GM23338 (cell line): ENCODE measurements around the gene GPR108. TPM values are rescaled to one million over a fixed set of nuclear protein-coding genes. Genes with fewer than 3 reads are reported as not detected.

Source experiments
- ATAC-seq: fragments of 200-7000 bp; cut with Tn5 transposase; 3 replicates; pipeline ENCODE4 v1.9.1; 2020
- DNase-seq: peaks from one replicate; pipeline ENCODE4 v3.0.0-alpha.2; 2015; ENCODE audit warnings: low spot score
- H2AFZ ChIP-seq: fragments of 200-600 bp; sonication (generic); 2 replicates; pipeline ENCODE4 v1.8.0; 2016; ENCODE audit warnings: antibody characterized with exemption, mild to moderate bottlenecking, moderate library complexity
- H3F3A ChIP-seq: fragments of 200-600 bp; sonication (generic); replicated peaks from 2 replicates; pipeline ENCODE4 v1.8.0; 2017; ENCODE audit warnings: antibody characterized with exemption, mixed run types, low read depth
- H3K27ac ChIP-seq: fragments of 200-600 bp; sonication (generic); 2 replicates; pipeline ENCODE4 v1.6.1; 2016; ENCODE audit warnings: low read depth
- H3K27me3 ChIP-seq: fragments of 200-600 bp; sonication (generic); 2 replicates; pipeline ENCODE4 v1.8.0; 2016; ENCODE audit warnings: mild to moderate bottlenecking, mixed run types, moderate library complexity; ENCODE audit not compliant: insufficient read depth
- H3K36me3 ChIP-seq: fragments of 200-600 bp; sonication (generic); 2 replicates; pipeline ENCODE4 v1.8.0; 2016; ENCODE audit warnings: mild to moderate bottlenecking; ENCODE audit not compliant: insufficient read depth
- H3K4me1 ChIP-seq: fragments of 200-600 bp; sonication (generic); 2 replicates; pipeline ENCODE4 v1.8.0; 2016; ENCODE audit warnings: mild to moderate bottlenecking, moderate library complexity; ENCODE audit not compliant: insufficient read depth
- H3K4me2 ChIP-seq: fragments of 200-600 bp; sonication (generic); 2 replicates; pipeline ENCODE4 v1.7.1; 2017; ENCODE audit warnings: mixed run types
- H3K4me3 ChIP-seq: fragments of 200-600 bp; sonication (generic); 2 replicates; pipeline ENCODE4 v1.6.1; 2016; ENCODE audit warnings: mixed run types
- H3K79me2 ChIP-seq: fragments of 200-600 bp; sonication (generic); replicated peaks from 2 replicates; pipeline ENCODE4 v1.8.0; 2017; ENCODE audit warnings: mild to moderate bottlenecking; ENCODE audit not compliant: insufficient read depth
- H3K9me2 ChIP-seq: fragments of 200-600 bp; sonication (generic); 2 replicates; pipeline ENCODE4 v1.8.0; 2017; ENCODE audit not compliant: insufficient read depth
- H4K20me1 ChIP-seq: fragments of 200-600 bp; sonication (generic); replicated peaks from 2 replicates; pipeline ENCODE4 v1.8.0; 2017; ENCODE audit warnings: mild to moderate bottlenecking; ENCODE audit not compliant: insufficient read depth
- H3K27ac Mint-ChIP-seq: 2 replicates; pipeline ENCODE4 v1.8.0; 2020; ENCODE audit warnings: inconsistent platforms, mild to moderate bottlenecking, moderate library complexity, mixed read lengths
- H3K27me3 Mint-ChIP-seq: 3 replicates; pipeline ENCODE4 v1.8.0; 2022; ENCODE audit warnings: low read depth, mild to moderate bottlenecking, moderate library complexity, mixed read lengths, inconsistent platforms; ENCODE audit not compliant: insufficient read depth, poor library complexity
- H3K36me3 Mint-ChIP-seq: 3 replicates; pipeline ENCODE4 v1.8.0; 2021; ENCODE audit warnings: low read depth, mild to moderate bottlenecking, inconsistent platforms, moderate library complexity, mixed read lengths
- H3K4me1 Mint-ChIP-seq: 3 replicates; pipeline ENCODE4 v1.8.0; 2020; ENCODE audit warnings: mild to moderate bottlenecking, inconsistent platforms, mixed read lengths
- H3K4me3 Mint-ChIP-seq: 3 replicates; pipeline ENCODE4 v1.8.0; 2021; ENCODE audit warnings: moderate library complexity, mild to moderate bottlenecking, inconsistent platforms, mixed read lengths
- H3K9me3 Mint-ChIP-seq: 3 replicates; pipeline ENCODE4 v1.8.0; 2020; ENCODE audit warnings: moderate library complexity, mild to moderate bottlenecking, inconsistent platforms, mixed read lengths
- CREB1 ChIP-seq: fragments of 250-450 bp; sonication (Bioruptor Pico); IDR thresholded peaks from 2 replicates; pipeline ENCODE4 v1.5.0; 2020; ENCODE audit warnings: low read depth, mild to moderate bottlenecking, moderate library complexity
- EZH2 ChIP-seq: fragments of 200-600 bp; sonication (generic); IDR thresholded peaks from one replicate; pipeline ENCODE4 v1.8.0; 2017; ENCODE audit warnings: antibody characterized with exemption, mild to moderate bottlenecking, low read depth; ENCODE audit not compliant: unreplicated experiment
- EZH2phosphoT487 ChIP-seq: fragments of 200-600 bp; sonication (generic); IDR thresholded peaks from one replicate; pipeline ENCODE4 v1.8.1; 2018; ENCODE audit warnings: antibody characterized with exemption; ENCODE audit not compliant: unreplicated experiment
- JUNB ChIP-seq: IDR thresholded peaks from one replicate; pipeline ENCODE4 v1.6.1; 2016; ENCODE audit warnings: antibody characterized with exemption; ENCODE audit not compliant: unreplicated experiment
- NANOG ChIP-seq: IDR thresholded peaks from 2 replicates; pipeline ENCODE4 v1.6.1; 2016; ENCODE audit warnings: antibody characterized with exemption, borderline replicate concordance
- POLR2AphosphoS5 ChIP-seq: IDR thresholded peaks from 2 replicates; pipeline ENCODE4 v1.6.1; 2016; ENCODE audit warnings: antibody characterized with exemption, low read depth
- REST ChIP-seq: IDR thresholded peaks from one replicate; pipeline ENCODE4 v1.6.1; 2018; ENCODE audit warnings: antibody characterized with exemption; ENCODE audit not compliant: unreplicated experiment
- STAT1 ChIP-seq: IDR thresholded peaks from one replicate; pipeline ENCODE4 v1.6.1; 2016; ENCODE audit warnings: antibody characterized with exemption; ENCODE audit not compliant: unreplicated experiment
- ZNF114 ChIP-seq: fragments of 250-450 bp; sonication (Bioruptor Pico); IDR thresholded peaks from 2 replicates; pipeline ENCODE4 v1.5.0; 2020; ENCODE audit warnings: mild to moderate bottlenecking, moderate library complexity
- ZNF331 ChIP-seq: fragments of 250-450 bp; sonication (Bioruptor Pico); IDR thresholded peaks from 2 replicates; pipeline ENCODE4 v1.5.0; 2020; ENCODE audit warnings: low read depth, mild to moderate bottlenecking, moderate library complexity
- polyA plus RNA-seq: library from polyadenylated mRNA; unstranded; fragments of >200 nt; fragmentation: Nextera tagmentation; extraction: Ambion mirVana; gene quantifications from 2 replicates; pipeline ENCODE4 v1.2.1, GENCODE V29; 2016
- total RNA-seq: library from RNA; depleted of rRNA; stranded (reverse); fragments of >200 nt; shearing (Covaris generic); gene quantifications from 2 replicates; pipeline ENCODE4 v1.2.3, GENCODE V29; 2014
- TF ChIP-seq, protein P1 (sequence below): IDR thresholded peaks from 2 replicates; pipeline ENCODE4 v1.6.1; 2016; ENCODE audit warnings: antibody characterized with exemption
- TF ChIP-seq, protein P2 (sequence below), 2 experiments: fragments of 200-600 bp in 1 of 2; sonication (generic) in 1 of 2; conservative IDR thresholded peaks; 2 replicates each; pipeline versions ENCODE4 v1.5.1 to v1.6.1; 2016 to 2017; ENCODE audit warnings: antibody characterized with exemption in 2 of 2, low read depth in 2 of 2, mild to moderate bottlenecking in 2 of 2, moderate library complexity in 1 of 2
- TF ChIP-seq, protein P3 (sequence below): fragments of 250-450 bp; sonication (Bioruptor Pico); IDR thresholded peaks from 2 replicates; pipeline ENCODE4 v1.5.0; 2020; ENCODE audit warnings: mild to moderate bottlenecking, moderate library complexity

GPR108 gene
- total and polyA plus RNA-seq, 2 experiments from 2014 or later = 44.8 to 57.9 TPM

DNA sequence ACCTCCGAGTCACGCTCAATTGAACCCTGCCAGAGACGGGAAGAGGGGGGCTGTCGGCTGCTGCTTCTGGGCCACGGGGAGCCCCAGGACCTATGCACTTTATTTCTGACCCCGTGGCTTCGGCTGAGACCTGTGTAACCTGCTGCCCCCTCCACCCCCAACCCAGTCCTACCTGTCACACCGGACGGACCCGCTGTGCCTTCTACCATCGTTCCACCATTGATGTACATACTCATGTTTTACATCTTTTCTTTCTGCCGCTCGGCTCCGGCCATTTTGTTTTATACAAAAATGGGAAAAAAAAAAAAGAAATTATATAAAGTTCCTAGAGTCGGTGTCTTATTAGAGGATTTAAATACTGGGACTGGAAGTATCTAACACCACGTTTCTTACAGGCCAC lies 13.8 kb upstream of the GPR108 start:
- Histone ChIP-seq H3K79me2 (no peaks in the 10 kb centered on the region), H3K9me2 (no peaks in the 10 kb centered on the region), H2AFZ (no peak overlapping the region), H3K27ac (no peak overlapping the region), H3K4me1 (peaks cover 13% of the 10 kb centered on the region; the same call in 1 of the 2 replicates), H3K36me3 (peaks cover 40% of the 10 kb centered on the region), H3F3A (peaks cover 15% of the 10 kb centered on the region), H4K20me1 (peaks cover 13% of the 10 kb centered on the region), H3K27me3 (no peaks in the 10 kb centered on the region), H3K4me3 (no peak overlapping the region), H3K4me2 (no peak overlapping the region)
- peaks cover 27% of the 10 kb centered on the region for H3K27me3 Mint-ChIP-seq
- TF ChIP-seq EZH2 (no peak), ZNF331 (no peak), ZNF114 (no peak), JUNB (no peak), NANOG (no peak), POLR2AphosphoS5 (no peak), CREB1 (CRISPR knock-in tag) (no peak), STAT1 (no peak), EZH2phosphoT487 (no peak), REST (no peak)
- TF ChIP-seq, protein P1, sequence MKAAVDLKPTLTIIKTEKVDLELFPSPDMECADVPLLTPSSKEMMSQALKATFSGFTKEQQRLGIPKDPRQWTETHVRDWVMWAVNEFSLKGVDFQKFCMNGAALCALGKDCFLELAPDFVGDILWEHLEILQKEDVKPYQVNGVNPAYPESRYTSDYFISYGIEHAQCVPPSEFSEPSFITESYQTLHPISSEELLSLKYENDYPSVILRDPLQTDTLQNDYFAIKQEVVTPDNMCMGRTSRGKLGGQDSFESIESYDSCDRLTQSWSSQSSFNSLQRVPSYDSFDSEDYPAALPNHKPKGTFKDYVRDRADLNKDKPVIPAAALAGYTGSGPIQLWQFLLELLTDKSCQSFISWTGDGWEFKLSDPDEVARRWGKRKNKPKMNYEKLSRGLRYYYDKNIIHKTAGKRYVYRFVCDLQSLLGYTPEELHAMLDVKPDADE = no peak
- TF ChIP-seq, protein P2, sequence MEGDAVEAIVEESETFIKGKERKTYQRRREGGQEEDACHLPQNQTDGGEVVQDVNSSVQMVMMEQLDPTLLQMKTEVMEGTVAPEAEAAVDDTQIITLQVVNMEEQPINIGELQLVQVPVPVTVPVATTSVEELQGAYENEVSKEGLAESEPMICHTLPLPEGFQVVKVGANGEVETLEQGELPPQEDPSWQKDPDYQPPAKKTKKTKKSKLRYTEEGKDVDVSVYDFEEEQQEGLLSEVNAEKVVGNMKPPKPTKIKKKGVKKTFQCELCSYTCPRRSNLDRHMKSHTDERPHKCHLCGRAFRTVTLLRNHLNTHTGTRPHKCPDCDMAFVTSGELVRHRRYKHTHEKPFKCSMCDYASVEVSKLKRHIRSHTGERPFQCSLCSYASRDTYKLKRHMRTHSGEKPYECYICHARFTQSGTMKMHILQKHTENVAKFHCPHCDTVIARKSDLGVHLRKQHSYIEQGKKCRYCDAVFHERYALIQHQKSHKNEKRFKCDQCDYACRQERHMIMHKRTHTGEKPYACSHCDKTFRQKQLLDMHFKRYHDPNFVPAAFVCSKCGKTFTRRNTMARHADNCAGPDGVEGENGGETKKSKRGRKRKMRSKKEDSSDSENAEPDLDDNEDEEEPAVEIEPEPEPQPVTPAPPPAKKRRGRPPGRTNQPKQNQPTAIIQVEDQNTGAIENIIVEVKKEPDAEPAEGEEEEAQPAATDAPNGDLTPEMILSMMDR (conservative IDR thresholded peaks at IDR 0.05; ENCODE audit: low read depth in 2 of 2) = no peak
- TF ChIP-seq, protein P3, sequence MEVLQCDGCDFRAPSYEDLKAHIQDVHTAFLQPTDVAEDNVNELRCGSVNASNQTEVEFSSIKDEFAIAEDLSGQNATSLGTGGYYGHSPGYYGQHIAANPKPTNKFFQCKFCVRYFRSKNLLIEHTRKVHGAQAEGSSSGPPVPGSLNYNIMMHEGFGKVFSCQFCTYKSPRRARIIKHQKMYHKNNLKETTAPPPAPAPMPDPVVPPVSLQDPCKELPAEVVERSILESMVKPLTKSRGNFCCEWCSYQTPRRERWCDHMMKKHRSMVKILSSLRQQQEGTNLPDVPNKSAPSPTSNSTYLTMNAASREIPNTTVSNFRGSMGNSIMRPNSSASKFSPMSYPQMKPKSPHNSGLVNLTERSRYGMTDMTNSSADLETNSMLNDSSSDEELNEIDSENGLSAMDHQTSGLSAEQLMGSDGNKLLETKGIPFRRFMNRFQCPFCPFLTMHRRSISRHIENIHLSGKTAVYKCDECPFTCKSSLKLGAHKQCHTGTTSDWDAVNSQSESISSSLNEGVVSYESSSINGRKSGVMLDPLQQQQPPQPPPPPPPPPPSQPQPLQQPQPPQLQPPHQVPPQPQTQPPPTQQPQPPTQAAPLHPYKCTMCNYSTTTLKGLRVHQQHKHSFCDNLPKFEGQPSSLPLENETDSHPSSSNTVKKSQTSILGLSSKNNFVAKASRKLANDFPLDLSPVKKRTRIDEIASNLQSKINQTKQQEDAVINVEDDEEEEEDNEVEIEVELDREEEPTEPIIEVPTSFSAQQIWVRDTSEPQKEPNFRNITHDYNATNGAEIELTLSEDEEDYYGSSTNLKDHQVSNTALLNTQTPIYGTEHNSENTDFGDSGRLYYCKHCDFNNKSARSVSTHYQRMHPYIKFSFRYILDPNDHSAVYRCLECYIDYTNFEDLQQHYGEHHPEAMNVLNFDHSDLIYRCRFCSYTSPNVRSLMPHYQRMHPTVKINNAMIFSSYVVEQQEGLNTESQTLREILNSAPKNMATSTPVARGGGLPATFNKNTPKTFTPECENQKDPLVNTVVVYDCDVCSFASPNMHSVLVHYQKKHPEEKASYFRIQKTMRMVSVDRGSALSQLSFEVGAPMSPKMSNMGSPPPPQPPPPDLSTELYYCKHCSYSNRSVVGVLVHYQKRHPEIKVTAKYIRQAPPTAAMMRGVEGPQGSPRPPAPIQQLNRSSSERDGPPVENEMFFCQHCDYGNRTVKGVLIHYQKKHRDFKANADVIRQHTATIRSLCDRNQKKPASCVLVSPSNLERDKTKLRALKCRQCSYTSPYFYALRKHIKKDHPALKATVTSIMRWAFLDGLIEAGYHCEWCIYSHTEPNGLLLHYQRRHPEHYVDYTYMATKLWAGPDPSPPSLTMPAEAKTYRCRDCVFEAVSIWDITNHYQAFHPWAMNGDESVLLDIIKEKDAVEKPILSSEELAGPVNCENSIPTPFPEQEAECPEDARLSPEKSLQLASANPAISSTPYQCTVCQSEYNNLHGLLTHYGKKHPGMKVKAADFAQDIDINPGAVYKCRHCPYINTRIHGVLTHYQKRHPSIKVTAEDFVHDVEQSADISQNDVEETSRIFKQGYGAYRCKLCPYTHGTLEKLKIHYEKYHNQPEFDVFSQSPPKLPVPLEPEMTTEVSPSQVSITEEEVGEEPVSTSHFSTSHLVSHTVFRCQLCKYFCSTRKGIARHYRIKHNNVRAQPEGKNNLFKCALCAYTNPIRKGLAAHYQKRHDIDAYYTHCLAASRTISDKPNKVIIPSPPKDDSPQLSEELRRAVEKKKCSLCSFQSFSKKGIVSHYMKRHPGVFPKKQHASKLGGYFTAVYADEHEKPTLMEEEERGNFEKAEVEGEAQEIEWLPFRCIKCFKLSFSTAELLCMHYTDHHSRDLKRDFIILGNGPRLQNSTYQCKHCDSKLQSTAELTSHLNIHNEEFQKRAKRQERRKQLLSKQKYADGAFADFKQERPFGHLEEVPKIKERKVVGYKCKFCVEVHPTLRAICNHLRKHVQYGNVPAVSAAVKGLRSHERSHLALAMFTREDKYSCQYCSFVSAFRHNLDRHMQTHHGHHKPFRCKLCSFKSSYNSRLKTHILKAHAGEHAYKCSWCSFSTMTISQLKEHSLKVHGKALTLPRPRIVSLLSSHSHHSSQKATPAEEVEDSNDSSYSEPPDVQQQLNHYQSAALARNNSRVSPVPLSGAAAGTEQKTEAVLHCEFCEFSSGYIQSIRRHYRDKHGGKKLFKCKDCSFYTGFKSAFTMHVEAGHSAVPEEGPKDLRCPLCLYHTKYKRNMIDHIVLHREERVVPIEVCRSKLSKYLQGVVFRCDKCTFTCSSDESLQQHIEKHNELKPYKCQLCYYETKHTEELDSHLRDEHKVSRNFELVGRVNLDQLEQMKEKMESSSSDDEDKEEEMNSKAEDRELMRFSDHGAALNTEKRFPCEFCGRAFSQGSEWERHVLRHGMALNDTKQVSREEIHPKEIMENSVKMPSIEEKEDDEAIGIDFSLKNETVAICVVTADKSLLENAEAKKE (CRISPR knock-in tag) = no peak
- H3K27ac Mint-ChIP-seq = no peak overlapping the region
- peak overlapping the region; percentile 33; the same call in 1 of the 3 replicates for H3K4me3 Mint-ChIP-seq
- peaks cover 67% of the 10 kb centered on the region for H3K36me3 Mint-ChIP-seq
- H3K9me3 Mint-ChIP-seq = no peaks in the 10 kb centered on the region
- peaks cover 3% of the 10 kb centered on the region; the same call in 1 of the 3 replicates for H3K4me1 Mint-ChIP-seq
- no peak for DNase-seq
- ATAC-seq = no peak
